Right atrium auricular region (tissue), 2 donors: ENCODE measurements around the gene C20orf141. TPM values are rescaled to one million over a fixed set of nuclear protein-coding genes. Genes with fewer than 3 reads are reported as not detected.
"Not testable (repeated sequence)": the region's sequence is repeated elsewhere in the genome, so short reads cannot be mapped to it uniquely, and the experiment has no call there.

ENCODE experiments used
- DNase-seq: peaks from one replicate; pipeline ENCODE4 v3.0.0-alpha.2; 2019; ENCODE audit warnings: low spot score
- H3K27ac ChIP-seq, 2 donors: fragments of 200-600 bp; sonication (generic); 1 replicate in 1 of 2; 2 replicates in 1 of 2; pipeline ENCODE4 v1.5.1; 2016 to 2019
- H3K27me3 ChIP-seq, 2 donors: fragments of 200-600 bp; sonication (generic); one replicate each; pipeline versions ENCODE4 v1.5.1 to v1.6.0; 2017 to 2019
- H3K36me3 ChIP-seq: fragments of 200-600 bp; sonication (generic); one replicate; pipeline ENCODE4 v1.5.1; 2016
- H3K4me1 ChIP-seq, 2 donors: fragments of 200-600 bp; sonication (generic); one replicate each; pipeline versions ENCODE4 v1.5.1 to v1.6.0; 2017 to 2019
- H3K4me3 ChIP-seq, 2 donors: fragments of 200-600 bp; sonication (generic); 1 replicate in 1 of 2; 2 replicates in 1 of 2; pipeline ENCODE4 v1.5.1; 2017 to 2019; ENCODE audit warnings: mild to moderate bottlenecking in 1 of 2, moderate library complexity in 1 of 2
- H3K9me3 ChIP-seq, 2 donors: fragments of 200-600 bp; sonication (generic); one replicate each; pipeline ENCODE4 v1.5.1; 2019
- total RNA-seq, 2 donors: library from RNA; depleted of rRNA; stranded (reverse); fragments of >200 nt; gene quantifications; one replicate each; pipeline ENCODE4 v1.1.0, GENCODE V29; 2016
- TF ChIP-seq, protein P1 (sequence below), 2 donors: fragments of 200-600 bp; sonication (generic); IDR thresholded peaks; one replicate each; pipeline ENCODE4 v1.5.1; 2019; ENCODE audit warnings: antibody characterized with exemption in 2 of 2

C20orf141 gene, protein sequence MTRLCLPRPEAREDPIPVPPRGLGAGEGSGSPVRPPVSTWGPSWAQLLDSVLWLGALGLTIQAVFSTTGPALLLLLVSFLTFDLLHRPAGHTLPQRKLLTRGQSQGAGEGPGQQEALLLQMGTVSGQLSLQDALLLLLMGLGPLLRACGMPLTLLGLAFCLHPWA
- total RNA-seq: not detected

- H3K27ac ChIP-seq: no peak within 1 kb of the TSS
- no peaks in the 10 kb centered on the region for H3K27me3 ChIP-seq
- no peak for DNase-seq
- H3K4me1 ChIP-seq: no peaks in the 10 kb centered on the region
- H3K4me3 ChIP-seq: no peak within 1 kb of the TSS
- TF ChIP-seq, protein P1, sequence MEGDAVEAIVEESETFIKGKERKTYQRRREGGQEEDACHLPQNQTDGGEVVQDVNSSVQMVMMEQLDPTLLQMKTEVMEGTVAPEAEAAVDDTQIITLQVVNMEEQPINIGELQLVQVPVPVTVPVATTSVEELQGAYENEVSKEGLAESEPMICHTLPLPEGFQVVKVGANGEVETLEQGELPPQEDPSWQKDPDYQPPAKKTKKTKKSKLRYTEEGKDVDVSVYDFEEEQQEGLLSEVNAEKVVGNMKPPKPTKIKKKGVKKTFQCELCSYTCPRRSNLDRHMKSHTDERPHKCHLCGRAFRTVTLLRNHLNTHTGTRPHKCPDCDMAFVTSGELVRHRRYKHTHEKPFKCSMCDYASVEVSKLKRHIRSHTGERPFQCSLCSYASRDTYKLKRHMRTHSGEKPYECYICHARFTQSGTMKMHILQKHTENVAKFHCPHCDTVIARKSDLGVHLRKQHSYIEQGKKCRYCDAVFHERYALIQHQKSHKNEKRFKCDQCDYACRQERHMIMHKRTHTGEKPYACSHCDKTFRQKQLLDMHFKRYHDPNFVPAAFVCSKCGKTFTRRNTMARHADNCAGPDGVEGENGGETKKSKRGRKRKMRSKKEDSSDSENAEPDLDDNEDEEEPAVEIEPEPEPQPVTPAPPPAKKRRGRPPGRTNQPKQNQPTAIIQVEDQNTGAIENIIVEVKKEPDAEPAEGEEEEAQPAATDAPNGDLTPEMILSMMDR (IDR thresholded peaks at IDR 0.05): no peak
- H3K9me3 ChIP-seq: peaks cover 0 to 17% of the 10 kb centered on the region in 2 donors
- no peaks in the 10 kb centered on the region for H3K36me3 ChIP-seq
Measured at GRCh38 chr20:2814587-2815051, at the start of gene C20orf141. C20orf141 (plus strand) TSS chr20:2814987; CDS start chr20:2815185, 198 bp downstream.

GRCh38 chr20:2767768-2768631 lies 46.8 kb upstream of the C20orf141 start:
- H3K27me3 ChIP-seq: no peaks in the 10 kb centered on the region
- no peak for DNase-seq
- no peaks in the 10 kb centered on the region for H3K9me3 ChIP-seq
- peaks cover 0 to 8% of the 10 kb centered on the region in 2 donors for H3K4me1 ChIP-seq
- H3K4me3 ChIP-seq: no peak overlapping the region
- TF ChIP-seq, protein P1 (IDR thresholded peaks at IDR 0.05): no peak
- no peak overlapping the region for H3K27ac ChIP-seq
- H3K36me3 ChIP-seq: no peaks in the 10 kb centered on the region

DNA sequence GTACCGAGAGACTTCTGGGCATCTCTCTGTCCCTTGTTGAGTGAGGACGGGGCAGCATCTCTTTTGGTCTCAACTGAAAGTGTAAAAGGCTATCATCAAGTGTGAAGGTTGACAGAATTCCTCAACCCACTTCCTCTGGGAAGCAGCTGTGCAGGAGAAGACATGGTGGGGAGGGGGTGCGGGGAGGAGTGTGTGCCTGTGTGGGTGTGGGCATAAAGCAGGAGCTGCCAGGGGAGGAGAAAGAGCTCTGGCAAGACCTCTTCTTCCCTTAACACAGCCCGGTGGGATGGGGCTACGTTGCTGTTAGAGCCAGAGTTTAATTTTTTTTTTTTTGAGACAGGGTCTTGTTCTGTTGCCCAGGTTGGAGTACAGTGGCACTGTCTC lies 46.2 kb upstream of the C20orf141 start:
- no peak for DNase-seq
- no peaks in the 10 kb centered on the region for H3K27me3 ChIP-seq
- H3K9me3 ChIP-seq: no peaks in the 10 kb centered on the region
- H3K27ac ChIP-seq: no peak overlapping the region
- H3K4me1 ChIP-seq: peaks cover 0 to 8% of the 10 kb centered on the region in 2 donors
- TF ChIP-seq, protein P1 (IDR thresholded peaks at IDR 0.05): no peak
- no peak overlapping the region for H3K4me3 ChIP-seq
- no peaks in the 10 kb centered on the region for H3K36me3 ChIP-seq

GRCh38 chr20:2770091-2770490 lies 44.7 kb upstream of the C20orf141 start:
- H3K27me3 ChIP-seq, DNase-seq, H3K9me3 ChIP-seq, H3K4me3 ChIP-seq, H3K4me1 ChIP-seq, H3K36me3 ChIP-seq, H3K27ac ChIP-seq: not testable (repeated sequence)

DNA sequence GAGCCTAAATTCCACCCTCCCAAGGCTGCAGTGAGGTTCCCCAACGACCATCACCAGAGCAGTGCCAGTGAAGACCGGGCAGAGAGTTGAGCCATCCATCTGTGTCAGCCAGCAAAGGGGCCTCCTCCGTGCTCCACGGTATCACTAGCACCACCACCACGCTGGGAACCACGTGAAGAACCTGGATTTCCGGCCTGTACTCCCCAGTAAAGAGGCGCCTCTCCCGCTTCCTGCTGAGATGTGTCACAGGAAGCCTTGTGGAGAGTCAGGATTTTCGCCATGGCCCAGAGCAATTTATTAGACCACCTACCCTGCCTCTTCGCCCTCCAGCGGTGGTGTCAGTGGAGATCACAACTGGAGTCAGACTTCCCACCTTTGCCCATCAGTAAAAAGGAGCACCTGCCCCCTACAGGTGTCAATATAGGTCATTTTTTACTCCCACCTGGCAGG lies 43.1 kb upstream of the C20orf141 start:
- no peak overlapping the region for H3K27ac ChIP-seq
- TF ChIP-seq, protein P1 (IDR thresholded peaks at IDR 0.05): no peak
- H3K9me3 ChIP-seq: peaks cover 0 to 11% of the 10 kb centered on the region in 2 donors
- H3K4me1 ChIP-seq: peaks cover 0 to 8% of the 10 kb centered on the region in 2 donors
- H3K36me3 ChIP-seq: no peaks in the 10 kb centered on the region
- no peak for DNase-seq
- no peak overlapping the region for H3K4me3 ChIP-seq
- H3K27me3 ChIP-seq: no peaks in the 10 kb centered on the region

GRCh38 chr20:2773812-2774211 lies 41.0 kb upstream of the C20orf141 start:
- Histone ChIP-seq H3K4me1 (no peaks in the 10 kb centered on the region), H3K27ac (no peak overlapping the region), H3K36me3 (no peaks in the 10 kb centered on the region), H3K4me3 (no peak overlapping the region), H3K9me3 (peaks cover 0 to 11% of the 10 kb centered on the region in 2 donors), H3K27me3 (no peaks in the 10 kb centered on the region)
- no peak for DNase-seq
- TF ChIP-seq, protein P1 (IDR thresholded peaks at IDR 0.05): no peak
